SJCRH30 (cell line): ENCODE data around the gene OPCML. TPM values are rescaled to one million over a fixed set of nuclear protein-coding genes. Genes with fewer than 3 reads are reported as not detected.

Source experiments
- DNase-seq, 2 experiments: peaks; one replicate each; pipeline ENCODE4 v3.0.0-alpha.2; 2015 to 2020
- H3K27ac ChIP-seq: fragments of 250-450 bp; sonication (Bioruptor Pico); 2 replicates; pipeline ENCODE4 v1.5.1; 2020; ENCODE audit warnings: mild to moderate bottlenecking, moderate library complexity
- H3K27me3 ChIP-seq: fragments of 250-450 bp; sonication (Bioruptor Pico); 2 replicates; pipeline ENCODE4 v1.5.1; 2020; ENCODE audit warnings: mild to moderate bottlenecking, moderate library complexity
- H3K36me3 ChIP-seq: fragments of 250-450 bp; sonication (Bioruptor Pico); 2 replicates; pipeline ENCODE4 v1.5.1; 2020; ENCODE audit warnings: mild to moderate bottlenecking, moderate library complexity
- H3K4me1 ChIP-seq: fragments of 250-450 bp; sonication (Bioruptor Pico); 2 replicates; pipeline ENCODE4 v1.5.1; 2020; ENCODE audit warnings: mild to moderate bottlenecking, moderate library complexity
- H3K4me3 ChIP-seq: fragments of 250-450 bp; sonication (Bioruptor Pico); 2 replicates; pipeline ENCODE4 v1.5.1; 2020; ENCODE audit warnings: mild to moderate bottlenecking, moderate library complexity
- H3K9me3 ChIP-seq: fragments of 250-450 bp; sonication (Bioruptor Pico); replicated peaks from 2 replicates; pipeline ENCODE4 v1.5.1; 2020; ENCODE audit warnings: mild to moderate bottlenecking, moderate library complexity
- total RNA-seq: library from RNA; depleted of rRNA; stranded (reverse); fragments of >200 nt; shearing (Covaris generic); gene quantifications from 2 replicates; pipeline ENCODE4 v1.2.3, GENCODE V29; 2014

OPCML gene
- total RNA-seq, 1 experiment from 2014 or later, result not detected

- Histone ChIP-seq H3K4me1 (no peaks in the 10 kb centered on the region), H3K36me3 (no peaks in the 10 kb centered on the region), H3K4me3 (no peak overlapping the region), H3K9me3 (no peaks in the 10 kb centered on the region), H3K27me3 (no peaks in the 10 kb centered on the region), H3K27ac (no peak overlapping the region)
- no peak for DNase-seq
Observed at GRCh38 chr11:132959693-132960092, 572.6 kb downstream of the OPCML start.

DNA sequence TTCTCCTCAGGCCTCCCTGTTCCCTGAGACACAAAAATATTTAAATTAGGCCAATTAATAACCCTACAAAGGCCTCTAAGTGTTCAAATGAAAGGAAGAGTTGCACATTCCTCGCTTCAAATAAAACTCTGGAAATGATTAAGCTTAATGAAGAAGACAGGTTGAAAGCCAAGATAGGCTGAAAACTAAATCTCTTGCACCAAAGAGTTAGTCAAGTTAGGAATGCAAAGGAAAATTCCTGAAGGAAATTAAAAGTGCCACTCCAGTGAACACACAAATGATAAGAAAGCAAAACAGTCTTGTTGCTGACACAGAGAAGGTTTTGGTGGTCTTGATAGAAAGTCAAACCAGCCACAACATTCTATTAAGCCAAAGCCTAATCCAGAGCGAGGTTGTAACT, 574.4 kb downstream of the OPCML start:
- H3K27ac ChIP-seq, result no peak overlapping the region
- H3K4me3 ChIP-seq, result no peak overlapping the region
- no peaks in the 10 kb centered on the region for H3K4me1 ChIP-seq
- H3K9me3 ChIP-seq, result no peaks in the 10 kb centered on the region
- no peaks in the 10 kb centered on the region for H3K36me3 ChIP-seq
- no peaks in the 10 kb centered on the region for H3K27me3 ChIP-seq
- DNase-seq, result no peak

GRCh38 chr11:132948252-132948651, 584.0 kb downstream of the OPCML start:
- Histone ChIP-seq H3K4me1 (no peaks in the 10 kb centered on the region), H3K9me3 (no peaks in the 10 kb centered on the region), H3K4me3 (no peak overlapping the region), H3K27ac (no peak overlapping the region), H3K36me3 (no peaks in the 10 kb centered on the region), H3K27me3 (no peaks in the 10 kb centered on the region)
- DNase-seq, result no peak

DNA sequence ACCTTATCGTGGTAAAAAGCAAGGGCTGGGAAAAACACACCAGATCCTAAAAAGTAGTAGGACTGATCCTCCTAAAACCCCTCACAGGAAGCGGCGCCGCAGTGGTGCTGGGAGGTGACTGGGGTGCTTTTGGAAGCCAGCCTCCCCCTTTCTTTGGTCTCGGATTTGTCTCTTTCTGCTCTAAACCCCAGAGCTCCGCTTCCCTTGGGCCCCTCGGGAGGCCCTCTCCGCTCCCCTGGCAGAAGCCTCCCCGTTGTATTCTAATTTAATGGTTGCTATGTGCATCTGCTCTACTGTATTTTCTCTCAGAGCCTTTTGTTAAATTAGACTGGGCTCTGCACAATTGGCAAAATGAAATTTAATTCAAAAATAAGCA, 587.7 kb downstream of the OPCML start:
- Histone ChIP-seq H3K27me3 (no peaks in the 10 kb centered on the region), H3K4me1 (no peaks in the 10 kb centered on the region), H3K36me3 (no peaks in the 10 kb centered on the region), H3K4me3 (no peak overlapping the region), H3K9me3 (no peaks in the 10 kb centered on the region), H3K27ac (no peak overlapping the region)
- DNase-seq, result no peak

DNA sequence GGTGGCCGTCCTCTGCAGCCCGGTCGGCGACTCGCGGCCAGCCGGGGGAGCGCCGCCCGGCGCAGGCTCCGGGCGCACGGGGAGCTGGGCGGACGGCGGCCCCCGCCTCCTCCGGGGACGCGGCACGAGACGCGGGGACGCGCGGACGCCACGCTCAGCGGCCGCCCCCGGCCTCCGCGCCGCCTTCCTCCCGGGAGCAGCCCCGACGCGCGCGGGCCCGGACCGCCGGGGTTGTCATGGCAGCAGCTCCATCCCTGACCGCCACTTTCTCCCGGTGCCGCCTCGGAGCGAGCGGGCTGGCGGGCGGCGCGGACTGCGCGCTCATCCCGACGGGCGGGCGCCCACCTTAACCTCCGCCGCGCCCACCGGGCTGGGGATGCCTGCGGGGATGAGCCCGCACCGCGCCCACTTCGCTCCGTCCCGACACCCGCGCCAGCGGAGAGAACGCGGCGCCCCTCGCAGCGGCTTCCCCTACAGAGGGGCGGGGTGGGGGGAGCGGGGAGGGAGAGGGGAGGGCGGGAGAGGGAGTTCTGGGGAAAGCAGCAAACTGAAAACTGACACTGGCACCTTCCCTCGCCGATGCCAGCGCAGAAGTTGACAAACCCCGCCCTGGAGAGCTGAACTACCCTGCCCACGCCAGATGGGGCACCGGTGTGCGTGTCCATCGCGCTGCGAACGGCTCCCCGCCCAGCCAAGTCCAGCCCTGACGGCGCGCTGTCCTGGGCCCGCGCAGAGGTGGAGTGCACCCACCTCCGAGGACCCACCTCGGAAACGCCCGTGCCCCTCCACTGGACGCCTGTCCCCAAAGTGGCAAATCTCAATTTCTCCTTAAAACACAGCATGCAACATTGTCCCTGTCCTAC, 588.4 kb downstream of the OPCML start:
- H3K4me3 ChIP-seq, result no peak overlapping the region
- H3K27ac ChIP-seq, result no peak overlapping the region
- H3K9me3 ChIP-seq, result no peaks in the 10 kb centered on the region
- no peaks in the 10 kb centered on the region for H3K4me1 ChIP-seq
- no peak for DNase-seq
- H3K27me3 ChIP-seq, result no peaks in the 10 kb centered on the region
- H3K36me3 ChIP-seq, result no peaks in the 10 kb centered on the region

DNA sequence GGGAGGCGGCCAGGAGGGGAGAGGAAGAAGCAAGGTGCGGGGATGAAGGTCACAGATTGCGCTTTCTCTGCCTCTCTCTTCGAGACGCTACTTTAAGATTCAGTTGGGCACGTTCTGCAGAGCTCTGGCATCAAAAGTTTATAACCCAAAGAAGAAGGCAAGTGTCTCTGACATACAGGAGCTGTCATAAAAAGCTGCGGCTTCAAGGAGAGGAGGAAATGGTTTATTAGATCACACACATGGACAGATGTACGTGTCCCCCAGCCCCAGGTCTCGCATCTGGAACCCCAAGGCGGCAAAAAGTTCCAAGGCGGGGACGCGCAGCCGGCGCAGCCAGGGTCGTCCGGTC, 589.0 kb downstream of the OPCML start:
- Histone ChIP-seq H3K27ac (no peak overlapping the region), H3K9me3 (no peaks in the 10 kb centered on the region), H3K4me1 (no peaks in the 10 kb centered on the region), H3K4me3 (no peak overlapping the region), H3K36me3 (no peaks in the 10 kb centered on the region), H3K27me3 (no peaks in the 10 kb centered on the region)
- no peak for DNase-seq

DNA sequence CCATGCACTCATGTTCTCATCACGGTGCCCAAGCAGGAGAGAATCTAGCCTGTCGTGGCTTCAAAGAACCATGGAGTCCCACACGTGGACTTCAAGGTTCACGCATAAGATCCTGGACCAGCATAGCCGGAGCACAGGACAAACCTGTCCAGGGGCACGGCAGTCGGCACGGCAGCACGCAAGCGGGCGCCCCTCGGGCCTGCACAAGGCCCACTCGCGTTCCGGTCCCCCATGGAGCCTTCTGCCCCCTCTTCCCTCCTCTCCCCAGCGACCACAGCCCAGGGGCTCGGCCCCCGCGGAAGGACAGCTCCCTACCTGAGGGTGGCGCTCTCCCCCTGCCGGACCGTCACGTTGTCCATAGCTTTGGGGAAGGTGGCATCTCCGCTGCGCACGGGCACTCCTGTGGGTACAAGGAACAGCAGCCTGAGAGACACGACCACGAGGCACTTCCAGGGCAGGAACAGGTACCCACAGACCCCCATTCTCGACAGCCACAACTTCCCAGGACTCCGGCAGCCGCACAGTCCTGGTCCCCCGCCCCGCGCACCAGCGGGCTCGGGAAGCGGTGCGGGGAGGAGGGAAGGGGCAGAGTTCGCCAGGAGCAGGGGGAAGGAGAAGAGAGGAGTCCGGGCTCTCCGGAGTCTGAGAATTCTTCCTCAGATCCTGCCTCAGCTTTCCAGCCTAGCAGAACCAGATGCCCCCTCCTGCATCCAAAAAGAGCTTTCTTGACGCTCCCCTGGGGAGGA, 589.5 kb downstream of the OPCML start:
- Histone ChIP-seq H3K9me3 (no peaks in the 10 kb centered on the region), H3K4me3 (no peak overlapping the region), H3K36me3 (no peaks in the 10 kb centered on the region), H3K27me3 (no peaks in the 10 kb centered on the region), H3K27ac (no peak overlapping the region), H3K4me1 (no peaks in the 10 kb centered on the region)
- DNase-seq, result no peak

DNA sequence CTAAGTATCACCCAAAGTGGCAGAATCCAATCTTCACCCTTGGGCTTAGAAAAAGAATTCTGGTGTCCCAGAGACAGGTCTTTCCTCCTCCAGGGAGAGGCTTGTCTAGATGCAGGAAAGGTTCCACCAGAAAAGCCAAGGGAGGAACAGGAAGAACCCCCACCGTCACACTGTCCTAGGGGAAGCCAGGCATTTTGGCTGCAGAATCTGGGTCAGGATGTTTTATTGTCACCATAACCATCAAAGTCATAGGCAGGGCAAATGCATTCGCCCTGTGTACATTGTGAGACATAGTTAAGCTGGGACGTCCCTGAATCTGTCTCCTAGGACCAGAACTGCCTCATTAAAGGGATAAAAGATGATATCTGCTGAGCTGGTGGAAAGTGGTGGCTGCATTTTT, 590.5 kb downstream of the OPCML start:
- no peaks in the 10 kb centered on the region for H3K9me3 ChIP-seq
- H3K4me1 ChIP-seq, result no peaks in the 10 kb centered on the region
- no peaks in the 10 kb centered on the region for H3K36me3 ChIP-seq
- H3K4me3 ChIP-seq, result no peak overlapping the region
- H3K27ac ChIP-seq, result no peak overlapping the region
- H3K27me3 ChIP-seq, result no peaks in the 10 kb centered on the region
- DNase-seq, result no peak

GRCh38 chr11:132941024-132941646, 591.2 kb downstream of the OPCML start:
- Histone ChIP-seq H3K27ac (no peak overlapping the region), H3K9me3 (no peaks in the 10 kb centered on the region), H3K27me3 (no peaks in the 10 kb centered on the region), H3K4me3 (no peak overlapping the region), H3K36me3 (no peaks in the 10 kb centered on the region), H3K4me1 (no peaks in the 10 kb centered on the region)
- peak in 1 of 2 experiments; percentile 26 for DNase-seq

GRCh38 chr11:132937016-132937415, 595.3 kb downstream of the OPCML start:
- no peaks in the 10 kb centered on the region for H3K9me3 ChIP-seq
- H3K27ac ChIP-seq, result no peak overlapping the region
- H3K4me3 ChIP-seq, result no peak overlapping the region
- H3K27me3 ChIP-seq, result no peaks in the 10 kb centered on the region
- DNase-seq, result no peak
- no peaks in the 10 kb centered on the region for H3K36me3 ChIP-seq
- no peaks in the 10 kb centered on the region for H3K4me1 ChIP-seq

GRCh38 chr11:132935383-132935782, 596.9 kb downstream of the OPCML start:
- Histone ChIP-seq H3K4me1 (no peaks in the 10 kb centered on the region), H3K36me3 (no peaks in the 10 kb centered on the region), H3K9me3 (no peaks in the 10 kb centered on the region), H3K27me3 (no peaks in the 10 kb centered on the region), H3K27ac (no peak overlapping the region), H3K4me3 (no peak overlapping the region)
- DNase-seq, result no peak

DNA sequence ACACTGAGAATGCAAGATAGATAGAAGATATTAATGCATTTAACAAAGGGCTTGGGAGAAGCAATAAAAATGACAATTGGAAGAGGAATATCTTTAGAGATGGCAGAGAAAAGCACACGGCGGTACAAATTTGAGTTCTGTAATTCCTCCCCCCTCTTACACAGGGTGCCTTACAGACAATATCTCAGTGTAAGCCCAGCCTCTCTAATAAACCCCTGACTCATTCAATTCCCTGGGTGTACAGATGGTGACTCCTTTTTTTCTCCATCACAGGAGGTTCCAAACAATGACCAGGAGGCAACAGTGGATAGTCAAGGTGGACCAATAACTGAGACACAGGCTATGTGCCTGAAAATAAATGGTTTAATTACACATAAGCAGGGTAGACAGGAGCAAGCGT, 598.6 kb downstream of the OPCML start:
- Histone ChIP-seq H3K27me3 (no peaks in the 10 kb centered on the region), H3K9me3 (no peaks in the 10 kb centered on the region), H3K27ac (no peak overlapping the region), H3K36me3 (no peaks in the 10 kb centered on the region), H3K4me3 (no peak overlapping the region), H3K4me1 (no peaks in the 10 kb centered on the region)
- no peak for DNase-seq

DNA sequence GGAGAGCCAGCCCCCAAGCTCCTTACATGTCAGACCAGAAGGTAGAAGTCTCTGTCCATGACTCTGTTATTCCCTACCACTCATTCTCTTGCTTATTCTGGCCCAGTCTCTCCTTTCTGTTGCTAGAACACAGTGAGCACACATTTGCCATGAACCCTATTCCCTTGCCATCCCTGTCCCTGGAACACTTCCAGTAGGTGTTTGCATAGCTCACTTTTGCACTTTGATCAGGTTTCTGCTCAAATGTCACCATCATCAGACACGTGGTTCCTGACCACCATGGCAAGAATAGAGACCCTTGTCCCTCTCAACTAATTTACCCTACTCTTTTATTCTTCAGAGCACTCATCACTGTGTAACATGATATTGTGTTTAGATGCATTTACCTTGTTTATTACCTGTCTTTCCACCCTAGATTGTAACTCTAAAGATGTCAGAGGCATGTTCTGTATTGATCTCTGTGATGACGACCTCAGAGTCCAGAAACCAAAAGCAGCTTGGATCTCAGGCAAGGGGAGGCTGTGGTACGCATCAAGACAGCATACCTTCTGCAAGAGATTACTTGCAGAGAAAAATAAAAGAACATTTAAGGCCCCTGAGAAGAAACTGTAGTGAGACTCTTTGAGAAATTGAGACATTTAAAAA, 606.4 kb downstream of the OPCML start:
- Histone ChIP-seq H3K27ac (no peak overlapping the region), H3K4me1 (no peaks in the 10 kb centered on the region), H3K9me3 (no peaks in the 10 kb centered on the region), H3K36me3 (no peaks in the 10 kb centered on the region), H3K4me3 (no peak overlapping the region), H3K27me3 (no peaks in the 10 kb centered on the region)
- no peak for DNase-seq

- DNase-seq, result no peak
- Histone ChIP-seq H3K36me3 (no peaks in the 10 kb centered on the region), H3K27ac (no peak overlapping the region), H3K4me3 (no peak overlapping the region), H3K27me3 (no peaks in the 10 kb centered on the region), H3K4me1 (no peaks in the 10 kb centered on the region), H3K9me3 (no peaks in the 10 kb centered on the region)
Observed at GRCh38 chr11:132921597-132921996, 610.7 kb downstream of the OPCML start.
